GM21515 (cell line): Measurements from ENCODE around the gene MUCL1.
A peak's percentile ranks its signal among the peaks of the same experiment; 100 is the strongest.
"Not testable (repeated sequence)": the region's sequence is repeated elsewhere in the genome, so short reads cannot be mapped to it uniquely, and the experiment has no call there.

ENCODE experiments used
- ATAC-seq: cut with Tn5 transposase; IDR thresholded peaks from one replicate; pipeline ENCODE4 v1.9.1; 2021; ENCODE audit not compliant: unreplicated experiment

MUCL1 gene

GRCh38 chr12:54853933-54854538 is at the start of gene MUCL1:
TSS of gene MUCL1 (plus strand) at chr12:54854516. CDS start at chr12:54854583, 67 bp downstream.
- ATAC-seq, result peak; percentile 97

GRCh38 chr12:54821676-54822075 is 32.6 kb upstream of the MUCL1 start:
- no peak for ATAC-seq

GRCh38 chr12:54824402-54824801 is 29.9 kb upstream of the MUCL1 start:
- no peak for ATAC-seq

- ATAC-seq, result no peak
Measured at GRCh38 chr12:54829511-54829910, 24.8 kb upstream of the MUCL1 start.

GRCh38 chr12:54830199-54830598 is 24.1 kb upstream of the MUCL1 start:
- ATAC-seq, result no peak

GRCh38 chr12:54831631-54832030 is 22.7 kb upstream of the MUCL1 start:
- no peak for ATAC-seq

GRCh38 chr12:54840244-54840865 is 14.0 kb upstream of the MUCL1 start:
- ATAC-seq, result no peak

GRCh38 chr12:54857406-54857805 is 3.1 kb downstream of the MUCL1 start:
- no peak for ATAC-seq

- no peak for ATAC-seq
Measured at GRCh38 chr12:54858562-54858961, 4.2 kb downstream of the MUCL1 start.

- no peak for ATAC-seq
Measured at GRCh38 chr12:54859502-54859901, 5.2 kb downstream of the MUCL1 start.

- no peak for ATAC-seq
Measured at GRCh38 chr12:54861927-54862326, 7.6 kb downstream of the MUCL1 start.

GRCh38 chr12:54863948-54864618 is 9.8 kb downstream of the MUCL1 start:
- no peak for ATAC-seq

GRCh38 chr12:54865683-54866324 is 11.5 kb downstream of the MUCL1 start:
- ATAC-seq, result no peak

GRCh38 chr12:54868690-54869089 is 14.4 kb downstream of the MUCL1 start:
- ATAC-seq, result no peak

GRCh38 chr12:54870048-54870447 is 15.7 kb downstream of the MUCL1 start:
- no peak for ATAC-seq

- ATAC-seq, result no peak
Measured at GRCh38 chr12:54870617-54871016, 16.3 kb downstream of the MUCL1 start.

- no peak for ATAC-seq
Measured at GRCh38 chr12:54879150-54879549, 24.8 kb downstream of the MUCL1 start.

- no peak for ATAC-seq
Measured at GRCh38 chr12:54879579-54879978, 25.3 kb downstream of the MUCL1 start.

GRCh38 chr12:54882079-54882478 is 27.8 kb downstream of the MUCL1 start:
- ATAC-seq, result no peak

- ATAC-seq, result not testable (repeated sequence)
Measured at GRCh38 chr12:54882597-54882996, 28.3 kb downstream of the MUCL1 start.

- not testable (repeated sequence) for ATAC-seq
Measured at GRCh38 chr12:54888428-54888827, 34.1 kb downstream of the MUCL1 start.

- no peak for ATAC-seq
Measured at GRCh38 chr12:54890339-54890738, 36.0 kb downstream of the MUCL1 start.
